ENCODE measurements around the gene GNAT1. TPM values are rescaled to one million over a fixed set of nuclear protein-coding genes. Genes with fewer than 3 reads are reported as not detected.

GNAT1 gene
- total and polyA plus RNA-seq, 2 of the 13 experiments (the other 11 are each of a cell fraction or from before 2014, with no cell fraction given) = 0.15 TPM; not detected in 1

GRCh38 chr3:50179710-50180109 lies 11.7 kb upstream of the GNAT1 start (continued):
- TF ChIP-seq, protein P1, sequence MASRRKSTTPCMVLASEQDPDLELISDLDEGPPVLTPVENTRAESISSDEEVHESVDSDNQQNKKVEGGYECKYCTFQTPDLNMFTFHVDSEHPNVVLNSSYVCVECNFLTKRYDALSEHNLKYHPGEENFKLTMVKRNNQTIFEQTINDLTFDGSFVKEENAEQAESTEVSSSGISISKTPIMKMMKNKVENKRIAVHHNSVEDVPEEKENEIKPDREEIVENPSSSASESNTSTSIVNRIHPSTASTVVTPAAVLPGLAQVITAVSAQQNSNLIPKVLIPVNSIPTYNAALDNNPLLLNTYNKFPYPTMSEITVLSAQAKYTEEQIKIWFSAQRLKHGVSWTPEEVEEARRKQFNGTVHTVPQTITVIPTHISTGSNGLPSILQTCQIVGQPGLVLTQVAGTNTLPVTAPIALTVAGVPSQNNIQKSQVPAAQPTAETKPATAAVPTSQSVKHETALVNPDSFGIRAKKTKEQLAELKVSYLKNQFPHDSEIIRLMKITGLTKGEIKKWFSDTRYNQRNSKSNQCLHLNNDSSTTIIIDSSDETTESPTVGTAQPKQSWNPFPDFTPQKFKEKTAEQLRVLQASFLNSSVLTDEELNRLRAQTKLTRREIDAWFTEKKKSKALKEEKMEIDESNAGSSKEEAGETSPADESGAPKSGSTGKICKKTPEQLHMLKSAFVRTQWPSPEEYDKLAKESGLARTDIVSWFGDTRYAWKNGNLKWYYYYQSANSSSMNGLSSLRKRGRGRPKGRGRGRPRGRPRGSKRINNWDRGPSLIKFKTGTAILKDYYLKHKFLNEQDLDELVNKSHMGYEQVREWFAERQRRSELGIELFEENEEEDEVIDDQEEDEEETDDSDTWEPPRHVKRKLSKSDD (CRISPR knock-in tag; IDR thresholded peaks at IDR 0.05; ENCODE audit: low read depth) = no peak
- no peak for TF ChIP-seq BRD4 (CRISPR knock-in tag; IDR thresholded peaks at IDR 0.05)
- TF ChIP-seq PHF8 (CRISPR knock-in tag; IDR thresholded peaks at IDR 0.05) = no peak
- TF ChIP-seq CC2D1A (CRISPR knock-in tag; IDR thresholded peaks at IDR 0.05) = no peak

DNA sequence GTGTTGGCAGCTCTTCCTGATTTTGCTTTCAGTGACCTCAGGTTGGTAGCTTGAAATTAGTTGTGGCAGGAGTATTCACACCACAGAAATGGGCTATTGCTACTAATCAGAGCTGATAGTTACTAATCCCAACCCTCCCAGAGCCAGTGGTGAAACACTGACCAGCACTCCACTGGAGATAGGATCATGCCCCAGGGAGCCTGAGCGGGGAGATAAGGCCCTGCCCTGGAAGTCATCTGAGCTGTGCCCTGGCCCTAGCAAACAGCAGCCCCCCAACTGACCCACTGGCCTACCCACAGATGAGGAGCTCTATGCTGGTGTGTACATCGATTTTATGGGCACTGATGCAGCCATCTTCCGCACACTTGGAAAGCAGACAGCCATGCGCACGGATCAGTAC lies 9.4 kb upstream of the GNAT1 start:
- Histone ChIP-seq H2AFZ (ENCODE audit: low read length) (no peak overlapping the region), H3K4me3 (replicated peaks in 1 of 3; ENCODE audit: insufficient read depth in 1 of 3, low read depth in 2 of 3, low read length in 3 of 3) (no peak overlapping the region), H3K4me1 (ENCODE audit: insufficient read depth, low read length) (peaks cover 19% of the 10 kb centered on the region), H3K27ac (ENCODE audit: extremely low read length, insufficient read depth, low read length) (no peak overlapping the region), H3K9ac (ENCODE audit: insufficient read depth, low read depth, low read length) (no peak overlapping the region), H3K4me2 (ENCODE audit: low read depth, low read length) (no peak overlapping the region), H3K79me2 (ENCODE audit: insufficient read depth, low read length) (no peaks in the 10 kb centered on the region), H3K9me3 (ENCODE audit: low read length) (no peaks in the 10 kb centered on the region), H4K20me1 (ENCODE audit: insufficient read depth, low read length) (no peaks in the 10 kb centered on the region), H3K36me3 (replicated peaks in 1 of 2; ENCODE audit: control insufficient read depth in 1 of 2, insufficient read depth in 2 of 2, low read length in 2 of 2) (peaks cover under 1 to 7% of the 10 kb centered on the region in 2 experiments; a peak in 3 of 5 replicates), H3K27me3 (ENCODE audit: control insufficient read depth in 1 of 2, insufficient read depth in 2 of 2, low read length in 2 of 2) (no peaks in the 10 kb centered on the region)
- ChIA-PET CTCF (ENCODE audit: low intra/inter-chr PET ratio, low total read pairs) (no interaction called here), POLR2A (interaction anchor here (1.1 kb wide), 1 partner anchor 10 kb away, joined by 4 read pairs; no protein-coding TSS in a partner anchor)
- FAIRE-seq (no peak), DNase-seq (ENCODE audit: low spot score) (no peak), ATAC-seq (no peak)
- intact Hi-C loops (cut with micrococcal nuclease; ENCODE audit: unreplicated experiment) = no loop called here
- in situ Hi-C loops (cut with HindIII; ENCODE audit: extremely low pct_ligation_motif_present, low pct_unique_long_range_greater_than_20kb) = no loop called here
- 100% methylated on average over 4 of the region's 5 CpGs for WGBS (ENCODE audit: low lambda C conversion rate)
- no TSS peak for BruUV-seq (replicated peaks)
- TF ChIP-seq FOXO1 (CRISPR knock-in tag; IDR thresholded peaks at IDR 0.05) = no peak
- no peak for TF ChIP-seq SIX1 (CRISPR knock-in tag; IDR thresholded peaks at IDR 0.05; ENCODE audit: borderline replicate concordance)
- TF ChIP-seq FOXA1 (IDR thresholded peaks at IDR 0.05) = no peak
- no peak for TF ChIP-seq FOXA1 (CRISPR knock-in tag; IDR thresholded peaks at IDR 0.05)
- TF ChIP-seq ZNF552 (CRISPR knock-in tag; IDR thresholded peaks at IDR 0.05; ENCODE audit: borderline replicate concordance) = no peak
- no peak for TF ChIP-seq HHEX (CRISPR knock-in tag; IDR thresholded peaks at IDR 0.05)
- no peak for TF ChIP-seq EHMT2 (IDR thresholded peaks at IDR 0.05; ENCODE audit: borderline replicate concordance, low read depth, low read length)
- TF ChIP-seq FOXK1 (CRISPR knock-in tag; IDR thresholded peaks at IDR 0.05; ENCODE audit: borderline replicate concordance, low read depth) = no peak
- TF ChIP-seq TP53 (CRISPR knock-in tag; conservative IDR thresholded peaks at IDR 0.05) = no peak
- no peak for TF ChIP-seq AFF4 (CRISPR knock-in tag; IDR thresholded peaks at IDR 0.05)
- TF ChIP-seq PHF5A (CRISPR knock-in tag; IDR thresholded peaks at IDR 0.05; ENCODE audit: low read depth, unreplicated experiment) = no peak
- TF ChIP-seq, protein P2, sequence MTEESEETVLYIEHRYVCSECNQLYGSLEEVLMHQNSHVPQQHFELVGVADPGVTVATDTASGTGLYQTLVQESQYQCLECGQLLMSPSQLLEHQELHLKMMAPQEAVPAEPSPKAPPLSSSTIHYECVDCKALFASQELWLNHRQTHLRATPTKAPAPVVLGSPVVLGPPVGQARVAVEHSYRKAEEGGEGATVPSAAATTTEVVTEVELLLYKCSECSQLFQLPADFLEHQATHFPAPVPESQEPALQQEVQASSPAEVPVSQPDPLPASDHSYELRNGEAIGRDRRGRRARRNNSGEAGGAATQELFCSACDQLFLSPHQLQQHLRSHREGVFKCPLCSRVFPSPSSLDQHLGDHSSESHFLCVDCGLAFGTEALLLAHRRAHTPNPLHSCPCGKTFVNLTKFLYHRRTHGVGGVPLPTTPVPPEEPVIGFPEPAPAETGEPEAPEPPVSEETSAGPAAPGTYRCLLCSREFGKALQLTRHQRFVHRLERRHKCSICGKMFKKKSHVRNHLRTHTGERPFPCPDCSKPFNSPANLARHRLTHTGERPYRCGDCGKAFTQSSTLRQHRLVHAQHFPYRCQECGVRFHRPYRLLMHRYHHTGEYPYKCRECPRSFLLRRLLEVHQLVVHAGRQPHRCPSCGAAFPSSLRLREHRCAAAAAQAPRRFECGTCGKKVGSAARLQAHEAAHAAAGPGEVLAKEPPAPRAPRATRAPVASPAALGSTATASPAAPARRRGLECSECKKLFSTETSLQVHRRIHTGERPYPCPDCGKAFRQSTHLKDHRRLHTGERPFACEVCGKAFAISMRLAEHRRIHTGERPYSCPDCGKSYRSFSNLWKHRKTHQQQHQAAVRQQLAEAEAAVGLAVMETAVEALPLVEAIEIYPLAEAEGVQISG (CRISPR knock-in tag; IDR thresholded peaks at IDR 0.05) = no peak

Measured in HepG2 (cell line).